Smooth muscle cell of the brain vasculature (primary cell): ENCODE measurements around the gene RIMBP3C.
"Not testable (repeated sequence)": the region's sequence is repeated elsewhere in the genome, so short reads cannot be mapped to it uniquely, and the experiment has no call there.

Source experiments
- DNase-seq: peaks from one replicate; pipeline ENCODE4 v3.0.0-alpha.2; 2012; ENCODE audit warnings: low read depth, low spot score

The RIMBP3C gene

DNA sequence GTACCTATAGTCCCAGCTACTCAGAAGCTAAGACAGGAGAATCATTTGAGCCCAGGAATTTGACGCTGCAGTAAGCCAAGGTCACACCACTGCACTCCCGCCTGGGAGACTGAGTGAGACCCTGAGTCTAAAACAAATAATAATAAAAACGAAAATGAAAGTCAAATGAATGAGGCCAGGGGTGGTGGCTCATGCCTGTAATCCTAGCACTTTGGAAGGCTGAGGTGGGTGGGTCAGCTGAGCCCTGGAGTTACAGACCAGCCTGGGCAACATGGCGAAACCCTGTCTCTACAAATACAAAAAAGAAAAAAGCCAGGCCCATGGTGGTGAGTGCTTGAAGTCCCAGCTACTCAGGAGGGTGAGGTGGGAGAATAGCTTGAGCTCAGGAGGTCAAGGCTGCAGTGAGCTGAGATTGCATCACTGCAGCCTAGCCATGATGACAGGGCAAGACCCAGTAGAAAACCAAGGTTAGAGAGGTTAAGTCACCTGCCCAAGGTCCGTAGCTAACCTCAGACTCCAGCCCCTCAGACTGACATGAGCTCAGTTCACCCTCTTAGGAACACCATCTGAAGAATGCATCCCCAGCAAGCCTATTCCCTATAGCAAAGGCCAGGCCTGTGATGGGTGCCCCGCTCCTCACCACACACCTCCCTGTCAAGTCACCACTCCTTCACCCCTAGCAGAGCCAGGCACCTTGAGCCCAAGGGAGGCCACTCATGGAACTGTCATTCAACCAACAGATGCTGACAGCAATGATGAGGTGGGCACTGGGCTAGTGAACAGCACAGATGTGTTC lies 24.4 kb downstream of the RIMBP3C start:
- DNase-seq, result not testable (repeated sequence)

DNA sequence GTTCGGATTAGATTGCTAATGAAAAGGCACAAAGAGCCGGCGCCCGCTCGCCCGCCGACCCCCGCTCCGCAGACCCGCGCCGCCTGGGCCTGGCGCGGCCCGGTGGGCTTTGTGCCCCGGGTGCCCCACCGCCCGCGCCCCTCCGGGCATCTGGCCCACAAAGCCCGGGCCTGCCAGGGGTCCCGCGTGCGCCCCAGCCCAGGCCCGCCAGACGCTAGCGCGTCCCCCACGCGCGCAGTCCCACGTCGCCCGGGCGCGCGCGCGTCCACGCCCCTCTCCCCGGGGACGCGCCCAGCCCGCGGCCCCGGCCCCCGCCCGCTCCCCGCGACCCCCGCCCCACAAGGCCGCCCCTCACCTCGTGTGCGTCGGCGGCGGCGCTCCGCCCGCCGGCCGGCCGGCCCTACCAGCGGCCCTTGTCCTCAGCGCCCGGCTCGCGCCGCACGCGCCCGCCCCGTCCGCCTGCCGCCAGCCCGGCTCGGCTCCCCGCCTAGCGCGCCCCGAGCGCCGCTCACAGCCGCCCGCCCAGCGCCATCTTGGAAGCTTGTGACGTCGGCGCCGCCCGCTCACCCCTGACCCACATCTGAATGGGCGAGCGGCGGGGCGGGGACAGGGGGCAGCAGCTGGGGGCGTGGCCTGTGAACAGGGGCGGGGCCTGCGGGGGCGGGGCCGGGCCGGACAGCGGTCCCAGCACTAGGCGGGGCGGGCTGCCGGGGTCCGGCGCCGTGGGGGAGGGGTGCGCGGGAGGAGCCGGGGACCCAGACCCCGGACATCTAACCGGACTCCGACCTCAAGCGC lies 34.1 kb downstream of the RIMBP3C start:
- DNase-seq, result not testable (repeated sequence)

DNA sequence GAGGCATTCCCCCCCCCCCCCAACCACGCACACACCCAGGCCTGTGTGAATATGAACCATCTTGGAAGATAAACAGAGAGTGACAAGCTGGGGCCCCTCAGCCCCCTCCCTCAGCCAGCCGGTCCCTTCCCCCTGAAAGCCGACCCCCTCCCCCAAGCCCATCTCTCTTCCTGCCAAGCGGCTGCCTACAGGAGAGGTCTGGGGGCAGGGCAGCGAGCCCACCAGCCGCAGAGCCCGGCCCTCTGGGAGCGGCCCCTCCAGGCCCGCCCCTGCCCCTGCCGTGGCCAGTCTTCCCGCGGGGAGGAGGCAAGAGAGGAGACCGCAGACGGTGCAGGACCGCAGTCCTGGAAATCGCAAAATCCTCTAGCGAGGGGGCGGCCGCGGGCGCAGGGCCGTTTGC lies 34.7 kb downstream of the RIMBP3C start:
- DNase-seq, result not testable (repeated sequence)

DNA sequence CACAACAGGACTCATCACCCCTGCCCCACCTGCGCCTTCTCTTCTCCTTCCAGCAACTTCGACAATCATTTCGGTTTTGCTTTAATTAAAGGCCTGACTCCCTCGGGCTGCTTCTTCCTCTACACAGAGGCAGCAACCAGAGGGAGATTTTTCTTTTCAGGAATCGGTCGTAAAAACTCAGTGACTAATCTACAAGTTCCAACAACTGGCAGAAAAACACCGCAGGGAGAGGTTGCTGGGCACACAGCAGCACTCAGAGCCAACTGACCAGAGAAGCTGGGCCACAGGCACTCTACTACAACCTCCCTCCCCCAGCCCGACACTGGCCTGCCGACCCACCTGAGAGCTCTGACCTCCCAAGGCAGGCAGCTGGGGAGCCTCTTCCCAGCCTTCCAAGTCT lies 36.0 kb downstream of the RIMBP3C start:
- not testable (repeated sequence) for DNase-seq

DNA sequence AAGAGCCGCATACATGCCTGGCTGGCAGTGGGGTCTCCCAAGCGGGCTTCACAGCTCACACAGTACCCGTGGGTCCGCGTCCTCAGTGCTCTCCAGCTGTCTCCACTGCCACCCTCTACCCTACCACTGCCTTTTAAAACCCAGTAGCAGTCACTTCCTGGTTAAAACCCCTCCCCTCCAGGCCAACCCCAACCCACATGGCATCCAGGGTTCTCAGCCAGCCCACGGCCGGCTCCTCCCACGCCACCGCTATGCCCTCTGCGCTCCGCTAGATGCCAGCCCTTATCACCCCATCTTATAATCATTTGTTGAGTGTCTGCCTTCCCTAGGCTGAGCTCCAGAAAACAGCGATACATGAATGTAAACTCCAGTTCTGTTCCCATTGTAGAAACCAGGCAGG lies 37.1 kb downstream of the RIMBP3C start:
- not testable (repeated sequence) for DNase-seq

DNA sequence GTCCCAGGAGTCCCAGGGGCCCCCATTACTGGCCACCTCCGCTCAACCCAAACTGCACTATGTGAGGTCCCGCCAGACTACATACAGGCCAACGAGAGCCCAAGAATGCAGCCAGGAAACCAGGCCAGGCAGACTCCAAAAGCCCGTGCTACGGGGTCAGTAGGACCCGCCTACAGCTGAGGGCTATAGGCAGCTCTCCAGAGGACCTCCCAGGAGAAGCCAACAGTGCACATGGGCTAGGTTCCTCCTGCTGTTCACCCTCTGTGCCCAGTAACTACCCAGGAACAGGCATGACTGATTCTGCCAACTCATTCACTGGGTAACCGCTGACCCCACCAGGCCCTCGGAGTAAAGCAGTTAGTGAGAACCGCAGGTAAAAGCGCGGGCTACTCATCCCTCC lies 39.2 kb downstream of the RIMBP3C start:
- DNase-seq, result not testable (repeated sequence)

DNA sequence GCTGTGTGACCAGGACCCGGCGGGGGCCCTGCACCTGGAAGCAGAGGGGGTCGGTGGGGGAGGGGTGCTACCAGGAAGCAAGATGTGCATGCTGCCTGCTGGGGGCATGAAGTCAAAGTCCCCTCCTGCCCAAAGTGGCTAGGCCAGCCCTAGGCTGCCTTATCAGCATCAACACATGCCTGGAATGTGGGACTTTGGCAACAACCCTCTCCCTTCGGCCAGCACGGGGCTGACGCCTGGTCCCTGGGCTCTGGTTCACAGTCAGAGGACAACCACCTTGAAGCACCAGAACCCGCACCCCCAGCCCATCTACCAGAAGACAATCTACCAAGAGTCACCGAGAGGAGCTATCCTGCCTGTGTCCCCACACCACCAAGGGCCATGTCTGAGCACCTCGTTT lies 40.9 kb downstream of the RIMBP3C start:
- not testable (repeated sequence) for DNase-seq

DNA sequence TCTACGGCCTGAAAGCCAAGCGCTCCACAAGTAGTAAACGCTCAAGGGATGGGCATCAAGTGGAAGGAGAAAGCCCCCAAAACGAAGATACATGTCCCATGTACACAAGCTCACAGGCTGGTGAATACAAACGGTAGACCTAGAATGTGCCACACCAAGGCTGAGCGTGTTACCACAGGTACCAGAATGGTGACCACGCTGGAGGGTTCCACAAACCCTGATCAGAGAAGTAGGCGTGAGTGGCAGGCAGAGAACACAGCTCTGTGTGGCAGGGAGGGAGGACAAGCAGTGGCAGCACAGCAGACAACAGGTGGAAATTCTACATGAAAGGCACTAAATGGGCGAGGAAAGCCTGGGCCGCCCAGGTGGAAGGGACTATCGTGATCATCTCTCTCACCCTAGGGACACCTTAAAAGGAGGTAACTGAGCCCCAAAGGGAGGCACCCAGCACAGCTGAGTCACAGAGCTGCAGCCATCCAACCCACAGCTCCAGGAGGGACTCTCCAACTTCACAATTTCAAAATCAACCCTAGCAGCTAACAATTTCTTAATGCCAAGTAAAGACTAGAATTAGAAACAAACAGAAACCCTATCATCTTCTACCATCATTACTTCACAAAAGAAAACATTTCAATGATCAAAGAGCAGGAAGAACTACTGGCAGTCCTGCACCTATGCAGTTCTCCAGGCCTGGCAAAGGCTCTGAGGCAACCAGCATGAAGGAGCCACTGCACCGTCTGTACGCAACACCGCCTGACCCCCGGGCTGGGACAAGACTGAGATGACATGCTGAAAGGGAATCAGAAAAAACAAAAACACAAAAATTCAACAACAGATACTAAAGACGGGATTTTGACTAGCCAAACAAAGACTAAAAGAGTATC lies 51.4 kb downstream of the RIMBP3C start:
- DNase-seq, result not testable (repeated sequence)

DNA sequence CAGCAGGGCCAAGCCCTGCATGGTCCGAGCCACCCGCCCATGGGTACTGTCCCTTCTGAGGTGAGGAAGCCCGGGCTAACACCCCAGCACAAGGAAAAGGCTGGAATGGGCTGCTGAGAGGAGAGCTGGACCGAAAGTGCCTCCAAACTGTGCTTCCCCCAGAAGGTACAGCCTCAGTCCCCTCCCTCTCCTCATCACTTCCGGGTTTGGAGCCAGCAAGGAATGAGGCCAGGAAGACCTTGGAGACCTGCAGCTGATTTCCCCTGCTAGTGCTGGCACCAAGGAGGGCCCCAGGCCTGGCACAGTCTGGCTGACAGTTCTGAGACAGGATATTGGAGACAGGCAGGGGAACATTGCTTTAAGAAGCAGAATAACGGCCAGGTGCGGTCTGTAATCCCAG lies 52.8 kb downstream of the RIMBP3C start:
- DNase-seq, result not testable (repeated sequence)

DNA sequence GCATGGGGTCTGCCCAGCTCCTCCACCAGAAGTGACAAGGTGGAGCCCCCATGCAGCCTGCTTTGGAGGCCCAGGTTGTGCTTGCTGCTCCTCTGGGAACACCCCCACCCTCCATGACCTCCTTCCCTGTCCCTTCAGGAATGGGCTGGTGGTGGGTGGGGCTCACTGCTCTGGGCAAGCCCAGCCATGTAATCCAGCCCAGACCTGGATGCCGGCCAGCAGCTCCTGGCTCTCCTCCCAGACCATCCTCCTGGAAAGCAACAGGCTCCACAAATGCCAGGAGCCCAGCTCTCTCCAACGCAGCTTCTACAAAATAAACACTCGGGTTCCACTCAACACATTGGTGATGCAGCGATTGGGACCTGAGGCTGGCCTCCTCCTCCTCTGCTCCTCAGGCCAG lies 53.3 kb downstream of the RIMBP3C start:
- not testable (repeated sequence) for DNase-seq
